GM21825 (cell line): ENCODE measurements around the gene C10orf95.

ENCODE experiments used
- ATAC-seq: cut with Tn5 transposase; IDR thresholded peaks from one replicate; pipeline ENCODE4 v1.9.1; 2021; ENCODE audit warnings: mild to moderate bottlenecking, moderate library complexity; ENCODE audit not compliant: unreplicated experiment

Gene C10orf95

GRCh38 chr10:102435529-102436233, 15.7 kb downstream of the C10orf95 start:
- ATAC-seq, result no peak

- no peak for ATAC-seq
Observed at GRCh38 chr10:102435133-102435497, 16.2 kb downstream of the C10orf95 start.

DNA sequence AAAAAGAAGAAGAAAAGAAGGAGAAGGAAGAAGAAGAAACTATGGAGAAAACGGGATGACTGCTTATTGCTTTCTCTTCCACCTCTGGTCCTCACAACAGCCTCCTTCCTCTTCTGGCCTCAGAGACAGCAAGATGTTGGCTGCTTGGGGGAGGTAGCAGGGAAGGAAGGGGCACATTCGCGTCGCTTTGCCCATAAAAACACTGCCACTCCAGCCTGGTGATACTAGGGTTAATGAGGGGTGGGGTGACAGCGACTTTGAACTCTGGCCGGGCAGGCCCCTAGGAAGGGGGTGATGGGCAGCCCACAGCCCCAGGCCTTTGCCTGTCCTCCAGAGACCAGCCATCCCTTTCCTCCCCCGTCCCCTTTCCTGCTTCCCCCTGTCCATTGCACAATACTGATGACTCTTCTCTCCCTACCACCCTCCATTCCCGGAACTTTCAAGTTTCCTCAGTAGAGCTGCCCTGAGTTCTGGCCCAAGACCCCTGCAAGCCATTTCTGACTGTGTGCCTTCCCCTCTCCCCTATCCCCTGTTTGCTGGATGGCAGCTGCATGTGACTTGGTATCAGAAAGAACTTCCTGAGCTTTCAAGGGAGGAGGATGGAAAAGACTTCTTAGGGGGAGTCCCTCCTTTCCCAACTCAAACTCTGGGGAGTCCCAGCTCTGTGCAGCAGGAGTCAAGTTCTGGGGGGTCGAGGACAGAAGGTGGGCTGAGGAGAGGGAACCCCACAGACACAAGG, 16.8 kb downstream of the C10orf95 start:
- ATAC-seq, result no peak

DNA sequence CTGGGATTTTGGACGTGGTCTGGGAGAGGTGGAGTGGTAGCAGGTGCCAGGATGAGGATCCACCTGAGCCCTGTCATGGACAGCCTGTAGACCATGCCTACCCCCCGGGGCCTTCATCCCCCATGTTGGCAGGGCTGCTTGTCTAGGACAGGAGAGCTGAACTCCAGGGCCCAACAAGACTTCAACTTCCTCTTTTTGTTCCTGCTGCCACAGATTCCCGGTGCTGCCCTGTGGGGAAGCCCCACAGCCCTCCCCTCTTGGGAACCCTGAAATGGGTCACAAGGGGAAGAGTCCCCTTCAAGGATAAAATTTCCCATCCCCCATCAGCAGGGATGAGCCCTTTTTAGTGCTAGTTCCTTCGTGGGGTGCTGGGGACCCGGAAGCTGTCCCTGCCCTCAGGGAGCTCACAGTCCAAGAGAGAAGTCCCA, 17.7 kb downstream of the C10orf95 start:
- no peak for ATAC-seq

DNA sequence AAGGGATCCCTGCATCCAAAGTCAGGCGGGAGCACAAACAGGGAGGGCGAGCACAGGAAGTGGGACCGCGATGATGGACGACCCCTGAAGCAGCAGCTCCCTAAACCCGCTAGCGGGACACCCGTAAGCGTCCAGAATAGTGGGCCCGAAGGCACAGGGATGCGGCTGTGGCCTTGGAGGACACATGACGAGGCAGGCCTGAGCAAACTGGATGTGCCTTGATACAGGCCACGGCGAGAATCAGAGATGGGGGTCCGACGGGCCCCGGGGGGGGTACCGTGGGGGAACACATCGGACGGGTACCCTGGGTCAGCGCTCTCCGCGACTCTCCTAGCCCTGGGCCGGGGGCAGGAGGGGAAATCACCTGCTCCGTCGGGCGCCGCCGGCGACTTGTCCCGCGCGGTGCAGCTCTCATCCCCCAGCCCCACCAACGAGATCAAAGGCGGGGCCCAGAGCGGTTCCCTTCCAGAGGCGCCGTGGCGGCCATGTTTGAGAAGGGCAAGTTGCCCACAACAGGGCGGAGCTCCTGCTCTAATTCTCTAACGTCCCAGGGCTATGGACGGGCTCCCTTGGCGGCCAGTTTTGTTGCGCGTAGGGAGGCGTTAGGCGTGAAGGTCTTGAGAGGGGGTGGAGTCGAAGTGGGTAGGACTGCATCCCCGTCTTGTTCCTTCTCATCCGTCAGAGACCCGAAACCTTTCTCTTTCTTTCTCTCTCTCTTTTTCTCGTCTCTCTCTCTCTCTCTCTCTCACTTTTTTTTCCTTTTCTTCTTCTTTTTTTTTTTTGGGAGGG, 19.0 kb downstream of the C10orf95 start, which contains the start of gene CUEDC2:
CUEDC2 (minus strand) TSS at position 413 of the 789 bp plus-strand sequence. CDS start 7,386 bp downstream, outside the sequence.
- ATAC-seq, result peak; percentile 83

DNA sequence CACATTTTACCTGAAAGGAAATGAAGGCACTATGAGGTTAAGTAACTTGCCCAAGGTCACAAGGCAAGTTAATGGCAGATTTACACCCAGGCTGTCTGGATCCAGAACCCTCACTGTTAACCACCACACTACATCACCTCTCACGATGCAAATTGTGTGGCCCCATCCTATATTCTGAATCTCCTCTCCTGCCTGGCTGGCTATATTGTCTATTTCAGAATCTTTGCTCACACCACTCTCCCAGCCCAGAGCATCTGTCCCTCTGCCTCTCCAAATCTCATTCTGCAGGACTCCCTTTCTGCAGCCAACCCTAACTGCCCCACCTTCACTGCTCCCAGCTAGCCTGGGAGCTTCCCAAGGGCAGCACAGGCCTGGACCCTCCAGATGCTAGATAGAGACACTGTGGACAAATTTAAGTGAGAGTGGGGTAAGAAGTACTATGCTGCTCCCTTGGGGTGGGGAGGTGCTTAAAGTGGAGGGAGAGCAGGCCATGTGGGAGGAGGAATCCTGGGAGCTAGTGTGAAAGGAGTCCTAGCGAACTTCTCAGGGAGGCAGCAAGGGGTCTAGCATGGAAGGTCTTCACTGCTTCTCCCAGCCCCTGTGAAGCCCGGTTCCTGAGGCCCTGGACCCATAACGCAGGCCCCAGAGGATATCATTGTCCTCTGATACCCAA, 19.8 kb downstream of the C10orf95 start:
- no peak for ATAC-seq

DNA sequence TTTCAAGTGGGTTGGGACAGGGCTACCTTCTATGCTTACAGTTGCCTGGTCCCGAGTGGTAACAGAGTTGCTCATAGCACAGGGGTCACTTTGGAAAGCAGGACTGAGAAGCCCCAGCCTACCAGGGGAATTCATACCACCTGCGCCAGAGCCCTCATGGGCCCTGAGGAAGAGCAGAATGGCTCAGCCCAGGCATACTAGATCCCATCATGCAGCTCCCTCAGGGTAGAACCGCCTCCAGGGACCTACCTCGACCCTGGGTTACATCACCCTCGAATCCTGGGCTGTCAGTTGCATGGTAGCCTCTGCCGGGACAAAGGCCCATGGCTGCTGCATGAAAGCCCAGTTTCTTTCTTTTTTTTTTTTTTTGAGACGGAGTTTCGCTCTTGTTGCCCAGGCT, 21.9 kb downstream of the C10orf95 start:
- ATAC-seq, result no peak

DNA sequence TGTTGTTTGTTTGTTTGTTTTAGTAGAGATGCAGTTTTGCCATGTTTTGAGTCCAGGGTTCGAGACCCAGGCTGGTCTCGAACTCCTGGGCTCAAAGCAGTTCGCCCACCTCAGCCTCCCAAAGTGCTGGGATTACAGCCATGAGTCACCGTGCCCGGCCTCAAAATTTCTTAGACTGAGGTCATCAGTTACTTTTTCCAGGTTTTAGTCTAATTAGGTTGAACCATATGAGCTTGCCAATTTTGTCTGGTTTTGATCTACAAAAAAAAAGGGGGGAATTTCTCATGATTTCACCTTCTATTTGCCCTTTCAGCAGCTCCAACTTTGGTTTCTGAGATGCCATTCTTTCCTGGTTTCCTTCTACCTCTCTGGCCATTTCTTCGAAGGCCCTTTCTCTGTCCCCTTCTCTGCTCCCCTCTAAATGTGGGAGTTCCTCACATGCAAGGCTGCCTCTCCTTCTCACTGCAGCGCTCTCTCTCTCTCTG, 24.5 kb downstream of the C10orf95 start:
- no peak for ATAC-seq

DNA sequence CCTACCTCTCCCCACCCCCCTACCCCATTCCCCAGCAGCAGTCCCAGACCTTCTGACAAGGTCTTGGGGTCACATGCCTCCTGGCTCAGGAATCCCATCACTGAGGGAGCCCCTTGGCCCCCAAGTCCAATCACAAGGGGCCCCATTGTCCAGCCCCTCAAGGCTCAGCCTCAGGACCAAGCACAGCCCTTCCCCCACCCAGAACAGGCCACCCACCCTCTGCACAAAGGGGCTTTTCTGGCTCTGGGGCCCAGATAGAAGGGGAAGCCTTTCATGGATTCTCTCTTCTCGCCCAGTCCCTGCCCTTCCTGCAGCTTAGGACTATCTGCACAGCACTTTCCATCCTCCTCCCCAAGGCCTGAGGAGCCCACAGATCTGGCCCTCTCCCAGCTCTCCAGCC, 25.9 kb downstream of the C10orf95 start:
- ATAC-seq, result no peak

DNA sequence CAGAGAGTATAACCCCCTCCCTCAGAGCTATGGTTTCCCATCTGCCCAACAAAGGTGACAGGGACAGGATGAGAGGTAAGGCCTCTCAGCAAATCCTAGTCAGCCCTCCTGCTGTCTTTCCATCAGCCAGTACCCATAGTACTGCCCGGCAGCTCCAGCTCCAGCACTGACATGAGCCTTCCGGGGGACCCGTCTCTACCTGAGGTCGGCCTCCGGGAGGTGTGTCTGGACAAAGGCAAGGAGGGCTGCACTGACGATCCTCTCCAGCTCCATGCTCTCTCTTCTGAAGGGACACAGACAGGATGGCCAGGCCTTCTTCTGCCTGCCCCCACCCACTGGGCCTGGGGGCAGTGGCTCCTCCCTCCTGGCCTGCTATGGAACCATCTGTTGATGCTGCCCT, 26.4 kb downstream of the C10orf95 start:
- no peak for ATAC-seq

- no peak for ATAC-seq
Observed at GRCh38 chr10:102424145-102424544, 27.2 kb downstream of the C10orf95 start.

DNA sequence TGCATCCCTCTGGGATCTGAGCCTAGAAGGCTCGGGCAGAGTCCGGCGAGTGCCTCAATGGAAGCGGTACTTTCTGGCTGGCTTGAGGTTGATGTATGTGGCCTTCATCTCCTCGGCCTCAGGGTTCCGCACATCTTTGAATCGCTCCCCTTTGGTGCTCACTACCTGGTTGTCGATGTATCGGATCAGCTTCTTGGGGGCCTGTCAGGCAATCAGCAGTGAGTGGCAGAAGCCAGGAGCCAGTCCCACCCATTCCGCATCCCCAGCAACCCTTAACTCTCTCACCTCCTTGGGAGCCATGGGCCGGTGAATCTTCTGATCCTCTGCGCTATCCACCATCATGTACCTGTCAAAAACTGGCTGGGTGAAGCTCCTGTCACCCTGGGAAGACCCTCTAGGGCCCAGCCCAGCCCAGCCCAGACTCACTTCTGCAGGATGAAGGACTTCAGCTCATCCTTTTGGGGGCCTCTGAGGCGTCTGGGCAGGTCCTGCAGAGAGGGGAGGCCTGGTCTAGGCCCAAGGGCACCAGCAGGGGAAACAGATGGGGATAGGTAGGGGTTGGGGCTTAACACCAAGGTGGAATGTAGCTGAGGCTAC, 27.9 kb downstream of the C10orf95 start:
- no peak for ATAC-seq

DNA sequence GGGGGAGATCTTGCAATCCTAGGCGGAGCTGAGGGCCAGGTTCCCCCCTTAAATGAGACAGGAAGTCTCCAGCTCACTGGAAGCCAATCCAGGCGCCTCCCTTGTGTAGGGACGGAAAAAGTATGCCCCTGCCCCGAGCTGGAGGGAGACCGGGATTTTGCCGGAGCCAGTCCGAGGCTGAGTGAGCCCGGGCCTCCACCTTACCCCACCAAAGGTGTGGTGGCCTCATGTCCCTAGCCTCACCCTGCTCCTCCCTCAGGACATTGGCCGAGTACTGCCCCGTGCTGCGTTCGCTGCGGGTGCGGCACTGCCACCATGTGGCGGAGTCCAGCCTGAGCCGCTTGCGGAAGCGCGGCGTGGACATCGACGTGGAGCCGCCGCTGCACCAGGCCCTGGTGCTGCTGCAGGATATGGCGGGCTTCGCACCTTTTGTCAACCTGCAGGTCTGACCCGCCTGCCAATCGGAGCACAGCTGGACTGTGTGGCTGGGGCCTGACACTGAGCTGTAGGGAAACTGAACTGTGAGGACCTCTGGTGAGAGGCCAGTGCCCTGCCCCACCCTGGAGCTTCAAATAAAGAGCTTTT, 28.7 kb downstream of the C10orf95 start:
- ATAC-seq, result no peak

- ATAC-seq, result no peak
Observed at GRCh38 chr10:102421757-102422512, 29.4 kb downstream of the C10orf95 start.

GRCh38 chr10:102421507-102421756, 29.9 kb downstream of the C10orf95 start:
- no peak for ATAC-seq

DNA sequence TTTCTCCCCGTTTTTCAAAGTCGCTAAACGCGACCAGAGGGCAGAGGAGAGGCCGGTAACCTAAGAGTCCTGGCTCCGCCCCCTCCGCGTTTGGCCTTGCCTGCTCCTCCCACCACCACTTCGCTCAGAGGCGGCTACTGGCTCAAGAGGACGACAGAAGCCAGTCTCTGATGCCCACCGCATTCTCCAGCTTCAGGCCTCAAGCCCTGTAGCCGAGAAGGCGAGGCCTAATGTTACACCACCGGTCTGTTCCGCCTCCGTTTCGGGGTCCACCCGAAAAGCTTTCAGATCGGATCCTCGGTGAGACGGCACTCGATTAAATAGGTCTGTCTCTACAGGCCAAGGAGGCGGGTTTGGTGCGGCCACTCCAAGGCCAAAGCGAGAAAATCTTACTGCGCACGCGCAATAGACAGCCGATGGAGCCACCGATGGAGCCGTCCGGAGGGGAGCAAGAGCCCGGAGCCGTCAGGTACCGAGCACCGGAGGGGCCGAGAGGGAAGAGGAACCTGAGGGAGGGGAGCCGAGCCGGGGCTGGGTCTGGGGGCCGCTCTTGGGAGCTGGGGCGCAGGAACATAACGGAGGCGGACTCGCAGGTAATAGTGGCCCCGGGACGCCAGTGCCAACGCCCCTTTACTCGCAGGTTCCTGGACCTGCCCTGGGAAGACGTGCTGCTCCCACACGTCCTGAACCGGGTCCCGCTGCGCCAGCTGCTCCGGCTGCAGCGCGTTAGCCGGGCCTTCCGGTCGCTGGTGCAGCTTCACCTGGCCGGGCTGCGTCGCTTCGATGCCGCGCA, 30.4 kb downstream of the C10orf95 start, which contains the start of gene FBXL15:
FBXL15 (plus strand) TSS at position 123 of the 793 bp plus-strand sequence; CDS start at position 417, 294 bp downstream.
- peak; percentile 55 for ATAC-seq

DNA sequence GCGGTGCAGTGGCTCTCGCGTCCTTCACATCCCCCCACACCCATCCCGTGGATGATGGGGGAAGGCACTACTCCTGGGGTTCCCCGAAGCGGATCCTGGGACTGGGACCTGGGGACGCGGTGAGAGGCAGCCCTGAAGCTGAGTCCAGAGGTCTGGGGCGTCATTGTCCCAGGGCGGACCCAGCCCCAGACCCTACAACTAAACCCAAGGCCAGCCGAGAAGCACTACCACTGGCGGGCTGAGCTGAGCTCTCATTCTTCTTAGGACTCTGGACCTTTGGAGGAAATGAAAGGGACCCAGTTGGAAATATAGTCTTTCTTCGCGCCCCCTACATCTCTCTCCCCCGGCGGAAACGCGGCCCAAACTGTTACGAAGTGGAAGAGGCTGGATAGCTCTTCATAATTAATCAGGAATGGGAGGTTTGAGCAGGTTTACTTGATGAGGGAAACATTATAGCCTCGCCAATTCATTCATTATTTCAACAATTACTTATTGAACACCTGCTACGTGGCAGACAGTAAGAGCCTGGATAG, 31.1 kb downstream of the C10orf95 start:
- ATAC-seq, result no peak
